Prostate gland (tissue), 2 donors: ENCODE data around the gene PDGFRB. TPM values are rescaled to one million over a fixed set of nuclear protein-coding genes. Genes with fewer than 3 reads are reported as not detected.
A peak's percentile ranks its signal among the peaks of the same experiment; 100 is the strongest.

Experiments
- DNase-seq: peaks from one replicate; pipeline ENCODE4 v3.0.0-alpha.2; 2019; ENCODE audit warnings: low spot score
- H3K27ac ChIP-seq, 2 donors: fragments of 200-600 bp; sonication (generic); 2 replicates each; pipeline ENCODE4 v1.5.1; 2017 to 2019
- H3K27me3 ChIP-seq: fragments of 200-600 bp; sonication (generic); replicated peaks from 2 replicates; pipeline ENCODE4 v1.5.1; 2019; ENCODE audit not compliant: insufficient read depth
- H3K36me3 ChIP-seq, 2 donors: fragments of 200-600 bp; sonication (generic); 1 replicate in 1 of 2; 2 replicates in 1 of 2; pipeline versions ENCODE4 v1.5.1 to v1.8.1; 2017 to 2019
- H3K4me1 ChIP-seq: fragments of 200-600 bp; sonication (generic); replicated peaks from 2 replicates; pipeline ENCODE4 v1.5.1; 2019
- H3K4me3 ChIP-seq, 2 donors: fragments of 200-600 bp; sonication (generic); 2 replicates each; pipeline ENCODE4 v1.5.1; 2017 to 2019
- H3K9me3 ChIP-seq: fragments of 200-600 bp; sonication (generic); 2 replicates; pipeline ENCODE4 v1.5.1; 2017
- POLR2A ChIP-seq: fragments of 450-650 bp; IDR thresholded peaks from one replicate; pipeline ENCODE4 v1.6.1; 2016; ENCODE audit warnings: antibody characterized with exemption, mild to moderate bottlenecking
- POLR2AphosphoS5 ChIP-seq: sonication (generic); formaldehyde crosslinking; IDR thresholded peaks from one replicate; pipeline ENCODE4 v1.6.1; 2017; ENCODE audit warnings: antibody characterized with exemption
- WGBS: methylation state at CpG from one replicate; pipeline ENCODE4 v1.1.5; 2018; 5-methylcytosine and 5-hydroxymethylcytosine counted together
- intact Hi-C: fragments of 100-400 bp; cut with DNase I; formaldehyde crosslinking; loops from one replicate; pipeline ENCODE4 v1.14.2; 2022
- total RNA-seq, 2 donors: library from RNA; depleted of rRNA; stranded (reverse); fragments of >200 nt; gene quantifications; one replicate each; pipeline ENCODE4 v1.1.0, GENCODE V29; 2016
- TF ChIP-seq, protein P1 (sequence below), 4 experiments: fragments of 200-600 bp in 2 of 4; fragments of 450-650 bp in 2 of 4; sonication (generic) in 2 of 4; IDR thresholded peaks; 1 replicate in 3 of 4; 2 replicates in 1 of 4; pipeline ENCODE4 v1.5.1; 2016 to 2019; ENCODE audit warnings: antibody characterized with exemption in 4 of 4, mild to moderate bottlenecking in 2 of 4, moderate library complexity in 2 of 4

PDGFRB gene
- total RNA-seq, 2 donors from 2014 or later: 14.5 to 161 TPM

- H3K9me3 ChIP-seq: no peaks in the 10 kb centered on the region
- H3K36me3 ChIP-seq: no peaks in the 10 kb centered on the region
- WGBS: 93% methylated on average over 15 of the region's 15 CpGs
- no peak overlapping the region for H3K27ac ChIP-seq
- intact Hi-C loops: no loop called here
- no peaks in the 10 kb centered on the region for H3K27me3 ChIP-seq
- DNase-seq: no peak
- TF ChIP-seq, protein P1, sequence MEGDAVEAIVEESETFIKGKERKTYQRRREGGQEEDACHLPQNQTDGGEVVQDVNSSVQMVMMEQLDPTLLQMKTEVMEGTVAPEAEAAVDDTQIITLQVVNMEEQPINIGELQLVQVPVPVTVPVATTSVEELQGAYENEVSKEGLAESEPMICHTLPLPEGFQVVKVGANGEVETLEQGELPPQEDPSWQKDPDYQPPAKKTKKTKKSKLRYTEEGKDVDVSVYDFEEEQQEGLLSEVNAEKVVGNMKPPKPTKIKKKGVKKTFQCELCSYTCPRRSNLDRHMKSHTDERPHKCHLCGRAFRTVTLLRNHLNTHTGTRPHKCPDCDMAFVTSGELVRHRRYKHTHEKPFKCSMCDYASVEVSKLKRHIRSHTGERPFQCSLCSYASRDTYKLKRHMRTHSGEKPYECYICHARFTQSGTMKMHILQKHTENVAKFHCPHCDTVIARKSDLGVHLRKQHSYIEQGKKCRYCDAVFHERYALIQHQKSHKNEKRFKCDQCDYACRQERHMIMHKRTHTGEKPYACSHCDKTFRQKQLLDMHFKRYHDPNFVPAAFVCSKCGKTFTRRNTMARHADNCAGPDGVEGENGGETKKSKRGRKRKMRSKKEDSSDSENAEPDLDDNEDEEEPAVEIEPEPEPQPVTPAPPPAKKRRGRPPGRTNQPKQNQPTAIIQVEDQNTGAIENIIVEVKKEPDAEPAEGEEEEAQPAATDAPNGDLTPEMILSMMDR (IDR thresholded peaks at IDR 0.05): no peak
- TF ChIP-seq POLR2AphosphoS5: no peak
- no peak for TF ChIP-seq POLR2A
- H3K4me1 ChIP-seq: no peaks in the 10 kb centered on the region
- H3K4me3 ChIP-seq: no peak overlapping the region
These were observed 32.8 kb downstream of the PDGFRB start for GRCh38 chr5:150122536-150123481.

- H3K27ac ChIP-seq: no peak overlapping the region
- no peaks in the 10 kb centered on the region for H3K9me3 ChIP-seq
- H3K4me3 ChIP-seq: no peak overlapping the region
- TF ChIP-seq, protein P1 (IDR thresholded peaks at IDR 0.05): peak in 1 of 4 experiments; percentile 13
- no peak for TF ChIP-seq POLR2A
- H3K36me3 ChIP-seq: no peaks in the 10 kb centered on the region
- no peaks in the 10 kb centered on the region for H3K4me1 ChIP-seq
- DNase-seq: no peak
- intact Hi-C loops: no loop called here
- WGBS: 61% methylated on average over 5 of the region's 5 CpGs
- no peaks in the 10 kb centered on the region for H3K27me3 ChIP-seq
These were observed 33.5 kb downstream of the PDGFRB start for GRCh38 chr5:150122158-150122510.

DNA sequence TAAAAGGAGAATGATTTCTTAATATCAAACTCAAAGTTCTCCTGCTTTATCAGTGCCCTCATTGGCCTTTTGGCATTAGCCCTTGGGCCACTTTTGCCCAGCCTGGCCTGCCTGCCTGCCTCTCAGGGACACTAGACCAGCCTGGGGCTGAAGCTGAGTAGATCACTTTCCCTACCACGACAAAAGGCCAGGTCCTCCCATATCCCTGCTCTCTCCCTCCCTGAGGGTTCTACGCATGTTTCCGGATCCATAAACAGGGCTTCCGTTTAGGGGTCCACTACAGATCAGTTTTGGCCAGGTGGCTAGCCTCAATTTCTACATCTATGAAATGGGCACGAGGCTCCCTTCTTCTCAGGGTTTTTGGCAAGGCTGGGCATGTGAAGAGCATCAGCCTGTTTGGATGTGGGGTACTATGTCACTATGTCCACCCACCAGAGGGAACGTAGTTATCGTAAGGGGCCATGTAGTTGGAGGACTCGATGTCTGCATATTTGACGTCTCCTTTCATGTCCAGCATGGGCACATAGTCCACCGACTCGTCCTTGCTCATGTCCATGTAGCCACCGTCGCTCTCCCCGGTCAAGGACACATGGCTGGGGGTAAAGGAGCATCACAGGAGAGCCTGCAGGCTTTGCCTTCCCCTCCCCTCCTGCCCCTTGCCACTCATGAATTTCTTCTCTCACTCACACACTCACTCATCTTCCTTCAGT lies 34.0 kb downstream of the PDGFRB start:
- no peaks in the 10 kb centered on the region for H3K4me1 ChIP-seq
- no peaks in the 10 kb centered on the region for H3K27me3 ChIP-seq
- no peaks in the 10 kb centered on the region for H3K9me3 ChIP-seq
- no peaks in the 10 kb centered on the region for H3K36me3 ChIP-seq
- no peak overlapping the region for H3K27ac ChIP-seq
- TF ChIP-seq POLR2A (no peak), POLR2AphosphoS5 (no peak)
- TF ChIP-seq, protein P1 (IDR thresholded peaks at IDR 0.05): no peak
- intact Hi-C loops: no loop called here
- no peak for DNase-seq
- H3K4me3 ChIP-seq: no peak overlapping the region
- WGBS: 97% methylated on average over 14 of the region's 14 CpGs

DNA sequence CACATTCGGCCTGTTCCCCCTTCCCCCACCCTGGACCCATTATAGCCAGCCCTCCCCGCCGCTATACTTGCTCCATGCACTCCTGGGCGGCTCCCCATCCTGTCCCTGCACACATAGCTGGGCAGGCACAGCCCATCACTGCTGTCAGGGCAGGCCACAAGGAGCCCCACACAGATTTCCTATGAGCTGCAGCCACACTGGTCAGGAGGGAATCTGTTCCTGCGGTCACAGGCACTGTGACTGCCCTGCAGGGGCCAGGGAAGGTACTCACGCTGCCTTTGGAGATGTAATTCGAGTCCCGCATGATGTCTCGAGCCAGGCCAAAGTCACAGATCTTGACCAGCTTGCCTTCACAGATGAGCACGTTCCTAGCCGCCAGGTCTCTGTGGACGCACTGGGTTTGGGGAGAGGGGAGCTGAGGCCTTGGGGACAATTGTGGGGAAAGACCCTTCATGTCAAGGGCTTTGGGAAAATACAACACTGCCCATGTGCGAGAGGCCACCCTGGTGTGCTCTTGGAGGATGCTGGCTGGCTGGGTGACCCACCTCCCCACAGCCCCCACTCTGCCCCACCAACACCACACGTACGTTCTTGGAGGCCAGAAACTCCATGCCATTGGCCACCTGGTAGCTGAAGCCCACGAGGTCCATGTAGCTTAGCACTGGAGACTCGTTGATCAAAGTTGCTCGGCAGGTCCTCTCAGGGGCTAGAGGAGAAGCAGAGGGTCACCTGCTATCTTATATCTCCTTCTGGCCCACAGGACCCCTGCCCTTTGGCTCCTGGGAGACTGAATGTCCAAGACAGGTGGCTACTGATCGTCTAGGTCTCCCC lies 34.8 kb downstream of the PDGFRB start:
- 82% methylated on average over 19 of the region's 19 CpGs for WGBS
- Histone ChIP-seq H3K4me1 (no peaks in the 10 kb centered on the region), H3K27me3 (no peaks in the 10 kb centered on the region), H3K9me3 (no peaks in the 10 kb centered on the region), H3K36me3 (no peaks in the 10 kb centered on the region), H3K4me3 (no peak overlapping the region), H3K27ac (no peak overlapping the region)
- DNase-seq: no peak
- intact Hi-C loops: no loop called here
- TF ChIP-seq POLR2A: no peak
- no peak for TF ChIP-seq POLR2AphosphoS5
- TF ChIP-seq, protein P1 (IDR thresholded peaks at IDR 0.05): no peak
